Gastroesophageal sphincter (tissue), 3 donors: Measurements from ENCODE around the gene XYLT1.

Source experiments
- POLR2A ChIP-seq, 2 donors: fragments of 450-650 bp; IDR thresholded peaks; one replicate each; pipeline ENCODE4 v1.6.1; 2017; ENCODE audit warnings: antibody characterized with exemption in 2 of 2, mild to moderate bottlenecking in 2 of 2, moderate library complexity in 1 of 2
- TF ChIP-seq, protein P1 (sequence below), 4 experiments: fragments of 200-600 bp in 2 of 4; fragments of 450-650 bp in 2 of 4; sonication (generic) in 1 of 4; IDR thresholded peaks; one replicate each; pipeline ENCODE4 v1.5.1; 2017 to 2019; ENCODE audit warnings: antibody characterized with exemption in 4 of 4, mild to moderate bottlenecking in 2 of 4, moderate library complexity in 2 of 4

DNA sequence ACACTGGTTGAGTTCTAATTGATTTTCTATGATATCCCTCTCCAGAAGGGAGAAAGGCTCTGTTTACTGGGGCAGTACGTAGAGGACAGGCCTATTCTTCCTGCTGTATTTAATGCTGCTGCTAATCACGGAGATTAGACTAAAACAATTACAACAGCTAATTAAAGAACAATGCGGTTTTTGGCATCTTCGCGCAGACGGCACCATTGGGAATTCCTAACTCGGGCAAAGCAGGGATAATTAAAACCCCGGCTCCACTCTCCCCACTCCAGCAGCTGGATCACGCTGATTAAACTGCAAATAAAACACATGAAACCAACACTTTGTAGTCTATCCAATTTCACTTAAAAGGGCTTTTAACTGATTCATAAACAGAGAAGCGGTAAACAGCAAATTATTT, 147.6 kb downstream of the XYLT1 start:
- TF ChIP-seq, protein P1, sequence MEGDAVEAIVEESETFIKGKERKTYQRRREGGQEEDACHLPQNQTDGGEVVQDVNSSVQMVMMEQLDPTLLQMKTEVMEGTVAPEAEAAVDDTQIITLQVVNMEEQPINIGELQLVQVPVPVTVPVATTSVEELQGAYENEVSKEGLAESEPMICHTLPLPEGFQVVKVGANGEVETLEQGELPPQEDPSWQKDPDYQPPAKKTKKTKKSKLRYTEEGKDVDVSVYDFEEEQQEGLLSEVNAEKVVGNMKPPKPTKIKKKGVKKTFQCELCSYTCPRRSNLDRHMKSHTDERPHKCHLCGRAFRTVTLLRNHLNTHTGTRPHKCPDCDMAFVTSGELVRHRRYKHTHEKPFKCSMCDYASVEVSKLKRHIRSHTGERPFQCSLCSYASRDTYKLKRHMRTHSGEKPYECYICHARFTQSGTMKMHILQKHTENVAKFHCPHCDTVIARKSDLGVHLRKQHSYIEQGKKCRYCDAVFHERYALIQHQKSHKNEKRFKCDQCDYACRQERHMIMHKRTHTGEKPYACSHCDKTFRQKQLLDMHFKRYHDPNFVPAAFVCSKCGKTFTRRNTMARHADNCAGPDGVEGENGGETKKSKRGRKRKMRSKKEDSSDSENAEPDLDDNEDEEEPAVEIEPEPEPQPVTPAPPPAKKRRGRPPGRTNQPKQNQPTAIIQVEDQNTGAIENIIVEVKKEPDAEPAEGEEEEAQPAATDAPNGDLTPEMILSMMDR (IDR thresholded peaks at IDR 0.05), result no peak
- TF ChIP-seq POLR2A (IDR thresholded peaks at IDR 0.05), result no peak
